HCT116 (cell line): Measurements from ENCODE around the gene PADI2. TPM values are rescaled to one million over a fixed set of nuclear protein-coding genes. Genes with fewer than 3 reads are reported as not detected.

ENCODE experiments used
- ATAC-seq: fragments of 200-7000 bp; cut with Tn5 transposase; 2 replicates; pipeline ENCODE4 v1.9.1; 2020; ENCODE audit warnings: mild to moderate bottlenecking, moderate library complexity
- BruUV-seq: library from RNA; stranded (reverse); fragments of 400-500 nt; replicated peaks from 2 replicates; lab custom pipeline; 2021; lab: Mats Ljungman, UMichigan
- CTCF ChIA-PET: fragments of 300-600 bp; sonication (Branson Sonifier 250); formaldehyde crosslinking; loops from one replicate; lab custom pipeline; 2021; ENCODE audit warnings: antibody characterized with exemption; lab: Charles Lee
- POLR2A ChIA-PET: fragments of 300-600, 350-600 bp; sonication (Branson Sonifier 250); formaldehyde crosslinking; loops from one replicate; lab custom pipeline; 2021; ENCODE audit warnings: antibody characterized with exemption; lab: Charles Lee
- RAD21 ChIA-PET, 2 experiments: fragments of 300-600 bp; sonication (Branson Sonifier 250); formaldehyde crosslinking; loops; one replicate each; lab custom pipeline; 2023; ENCODE audit warnings: low total read pairs in 2 of 2; ENCODE audit not compliant: uncharacterized antibody in 2 of 2, unreplicated experiment in 2 of 2, low non-redundant PET in 1 of 2; lab: Charles Lee
- DNase-seq: peaks from one replicate; pipeline ENCODE4 v3.0.0-alpha.2; 2010; ENCODE audit warnings: low read depth, low spot score
- H2AFZ ChIP-seq: fragments of 200-600 bp; shearing (Covaris generic), sonication (generic); 2 replicates; pipeline ENCODE4 v1.6.1; 2017; ENCODE audit warnings: low read depth, mixed run types, mixed read lengths, antibody characterized with exemption, low read length; ENCODE audit not compliant: poor library complexity, severe bottlenecking
- H3K27ac ChIP-seq: 2 replicates; pipeline ENCODE4 v1.5.1; 2012; ENCODE audit warnings: low read depth, low read length
- H3K27me3 ChIP-seq: fragments of 200-600 bp; sonication (generic); 2 replicates; pipeline ENCODE4 v1.6.1; 2016; ENCODE audit warnings: mixed run types, low read length, mixed read lengths; ENCODE audit not compliant: insufficient read depth
- H3K36me3 ChIP-seq, 2 experiments: fragments of 200-500 bp in 1 of 2; fragments of 200-600 bp in 1 of 2; sonication (Bioruptor generic) in 1 of 2; sonication (generic) in 1 of 2; 2 replicates each; pipeline versions ENCODE4 v1.5.1 to v1.6.1; 2014 to 2016; ENCODE audit warnings: low read length in 2 of 2, inconsistent platforms in 1 of 2, mixed read lengths in 1 of 2, mixed run types in 1 of 2; ENCODE audit not compliant: insufficient read depth in 2 of 2, control insufficient read depth in 1 of 2
- H3K4me1 ChIP-seq, 2 experiments: fragments of 200-600 bp in 1 of 2; sonication (generic) in 1 of 2; 2 replicates each; pipeline versions ENCODE4 v1.5.1 to v1.6.1; 2012 to 2017; ENCODE audit warnings: low read length in 2 of 2, inconsistent platforms in 1 of 2, mild to moderate bottlenecking in 1 of 2, mixed read lengths in 1 of 2, mixed run types in 1 of 2, moderate library complexity in 1 of 2; ENCODE audit not compliant: insufficient read depth in 2 of 2, control insufficient read depth in 1 of 2
- H3K4me2 ChIP-seq: fragments of 200-600 bp; sonication (generic); 2 replicates; pipeline ENCODE4 v1.6.1; 2017; ENCODE audit warnings: mixed run types, low read length, mixed read lengths
- H3K4me3 ChIP-seq, 2 experiments: fragments of 200-600 bp in 1 of 2; sonication (generic) in 1 of 2; replicated peaks in 1 of 2; 2 replicates each; pipeline ENCODE4 v1.5.1; 2011 to 2016; ENCODE audit warnings: low read length in 2 of 2, control low read depth in 1 of 2, low read depth in 1 of 2, mild to moderate bottlenecking in 1 of 2, mixed read lengths in 1 of 2, mixed run types in 1 of 2
- H3K79me2 ChIP-seq: fragments of 200-600 bp; sonication (generic); 2 replicates; pipeline ENCODE4 v1.6.1; 2017; ENCODE audit warnings: mild to moderate bottlenecking, mixed run types, low read length, moderate library complexity, mixed read lengths; ENCODE audit not compliant: insufficient read depth
- H3K9ac ChIP-seq: fragments of 200-600 bp; sonication (generic); 2 replicates; pipeline ENCODE4 v1.6.1; 2016; ENCODE audit warnings: low read length, mixed read lengths
- H3K9me2 ChIP-seq: fragments of 200-600 bp; sonication (generic), shearing (Covaris generic); 2 replicates; pipeline ENCODE4 v1.6.1; 2017; ENCODE audit warnings: mixed run types, mild to moderate bottlenecking, moderate library complexity; ENCODE audit not compliant: insufficient read depth
- H3K9me3 ChIP-seq, 2 experiments: fragments of 200-500 bp in 1 of 2; fragments of 200-600 bp in 1 of 2; sonication (Bioruptor generic) in 1 of 2; sonication (generic) in 1 of 2; 2 replicates each; pipeline ENCODE4 v1.6.1; 2014 to 2017; ENCODE audit warnings: low read length in 2 of 2, mixed read lengths in 2 of 2, inconsistent platforms in 1 of 2, low read depth in 1 of 2, mild to moderate bottlenecking in 1 of 2, mixed run types in 1 of 2, moderate library complexity in 1 of 2; ENCODE audit not compliant: control insufficient read depth in 1 of 2, insufficient read depth in 1 of 2
- H4K20me1 ChIP-seq: fragments of 200-600 bp; sonication (generic), shearing (Covaris generic); 2 replicates; pipeline ENCODE4 v1.6.1; 2017; ENCODE audit warnings: mixed run types, mild to moderate bottlenecking, moderate library complexity; ENCODE audit not compliant: insufficient read depth
- ATF3 ChIP-seq: IDR thresholded peaks from 2 replicates; pipeline ENCODE4 v1.6.1; 2012
- CBX3 ChIP-seq: IDR thresholded peaks from 2 replicates; pipeline ENCODE4 v1.6.1; 2012; ENCODE audit warnings: low read depth
- CEBPB ChIP-seq: IDR thresholded peaks from 2 replicates; pipeline ENCODE4 v1.6.1; 2012; ENCODE audit warnings: low read depth
- EGR1 ChIP-seq: IDR thresholded peaks from 2 replicates; pipeline ENCODE4 v1.6.1; 2012; ENCODE audit warnings: low read depth
- ELF1 ChIP-seq: IDR thresholded peaks from 2 replicates; pipeline ENCODE4 v1.6.1; 2012; ENCODE audit warnings: low read depth, borderline replicate concordance
- EZH2 ChIP-seq: fragments of 200-600 bp; sonication (generic); IDR thresholded peaks from 2 replicates; pipeline ENCODE4 v1.6.1; 2017; ENCODE audit warnings: antibody characterized with exemption, mixed run types
- FOSL1 ChIP-seq: IDR thresholded peaks from 2 replicates; pipeline ENCODE4 v1.6.1; 2012; ENCODE audit warnings: low read depth
- POLR2A ChIP-seq: IDR thresholded peaks from 2 replicates; pipeline ENCODE4 v1.7.0; 2011; ENCODE audit warnings: borderline replicate concordance; ENCODE audit not compliant: insufficient read depth, insufficient read length; ENCODE audit errors: extremely low read depth
- POLR2AphosphoS5 ChIP-seq: IDR thresholded peaks from 2 replicates; pipeline ENCODE4 v1.6.1; 2011; ENCODE audit warnings: mild to moderate bottlenecking, low read depth, low read length, moderate library complexity
- ZNF274 ChIP-seq: fragments of 200-500 bp; sonication (Bioruptor generic); IDR thresholded peaks from 2 replicates; pipeline ENCODE4 v1.6.1; 2014; ENCODE audit warnings: mild to moderate bottlenecking, low read depth, low read length, inconsistent platforms
- intact Hi-C: fragments of 100-400 bp; cut with micrococcal nuclease; formaldehyde crosslinking; loops from 2 replicates; pipeline ENCODE4 v1.10.0; 2022
- total RNA-seq: library from RNA; stranded (reverse); gene quantifications from one replicate; pipeline ENCODE4 v1.2.1, GENCODE V29; 2021; ENCODE audit not compliant: unreplicated experiment
- TF ChIP-seq, protein P1 (sequence below): IDR thresholded peaks from 2 replicates; pipeline ENCODE4 v1.6.1; 2012; ENCODE audit warnings: low read depth

Gene PADI2
- total RNA-seq, 1 experiment from 2014 or later, result 2.7 TPM

DNA sequence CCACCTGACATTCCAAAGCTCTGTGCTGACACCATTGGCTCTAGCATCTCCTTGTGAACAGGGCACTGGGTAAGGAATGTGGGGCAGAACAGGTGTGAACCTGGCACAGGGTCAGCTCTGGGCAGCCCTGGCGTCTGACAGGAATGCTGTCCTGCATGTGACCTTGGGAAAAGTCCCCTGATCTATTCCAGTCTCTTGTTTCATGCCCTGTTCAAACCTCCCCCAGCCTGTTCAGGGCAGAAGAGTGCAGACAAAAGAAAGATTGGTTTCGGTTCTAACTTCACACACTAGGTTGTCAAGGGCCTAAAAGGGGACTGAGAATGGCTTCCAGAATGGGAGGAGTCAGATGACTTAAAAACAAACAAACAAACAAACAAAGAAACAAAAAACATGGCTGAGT lies 37.8 kb downstream of the PADI2 start:
- intact Hi-C loops, result no loop called here
- DNase-seq, result no peak
- ChIA-PET POLR2A (no interaction called here), RAD21 (no interaction called here), CTCF (no interaction called here)
- Histone ChIP-seq H4K20me1 (no peaks in the 10 kb centered on the region), H3K79me2 (no peaks in the 10 kb centered on the region), H3K4me3 (no peak overlapping the region), H3K4me1 (no peaks in the 10 kb centered on the region), H3K9me3 (no peaks in the 10 kb centered on the region; a peak in 1 of 4 replicates), H3K36me3 (no peaks in the 10 kb centered on the region), H3K27ac (no peak overlapping the region), H3K9me2 (no peaks in the 10 kb centered on the region), H3K9ac (no peak overlapping the region), H2AFZ (no peak overlapping the region), H3K4me2 (no peak overlapping the region), H3K27me3 (no peaks in the 10 kb centered on the region)
- no peak for TF ChIP-seq CBX3
- no peak for TF ChIP-seq EGR1
- TF ChIP-seq ELF1, result no peak
- no peak for TF ChIP-seq ATF3
- no peak for TF ChIP-seq ZNF274
- no peak for TF ChIP-seq EZH2
- TF ChIP-seq CEBPB, result no peak
- no peak for TF ChIP-seq POLR2AphosphoS5
- no peak for TF ChIP-seq FOSL1
- TF ChIP-seq POLR2A, result no peak
- TF ChIP-seq, protein P1, sequence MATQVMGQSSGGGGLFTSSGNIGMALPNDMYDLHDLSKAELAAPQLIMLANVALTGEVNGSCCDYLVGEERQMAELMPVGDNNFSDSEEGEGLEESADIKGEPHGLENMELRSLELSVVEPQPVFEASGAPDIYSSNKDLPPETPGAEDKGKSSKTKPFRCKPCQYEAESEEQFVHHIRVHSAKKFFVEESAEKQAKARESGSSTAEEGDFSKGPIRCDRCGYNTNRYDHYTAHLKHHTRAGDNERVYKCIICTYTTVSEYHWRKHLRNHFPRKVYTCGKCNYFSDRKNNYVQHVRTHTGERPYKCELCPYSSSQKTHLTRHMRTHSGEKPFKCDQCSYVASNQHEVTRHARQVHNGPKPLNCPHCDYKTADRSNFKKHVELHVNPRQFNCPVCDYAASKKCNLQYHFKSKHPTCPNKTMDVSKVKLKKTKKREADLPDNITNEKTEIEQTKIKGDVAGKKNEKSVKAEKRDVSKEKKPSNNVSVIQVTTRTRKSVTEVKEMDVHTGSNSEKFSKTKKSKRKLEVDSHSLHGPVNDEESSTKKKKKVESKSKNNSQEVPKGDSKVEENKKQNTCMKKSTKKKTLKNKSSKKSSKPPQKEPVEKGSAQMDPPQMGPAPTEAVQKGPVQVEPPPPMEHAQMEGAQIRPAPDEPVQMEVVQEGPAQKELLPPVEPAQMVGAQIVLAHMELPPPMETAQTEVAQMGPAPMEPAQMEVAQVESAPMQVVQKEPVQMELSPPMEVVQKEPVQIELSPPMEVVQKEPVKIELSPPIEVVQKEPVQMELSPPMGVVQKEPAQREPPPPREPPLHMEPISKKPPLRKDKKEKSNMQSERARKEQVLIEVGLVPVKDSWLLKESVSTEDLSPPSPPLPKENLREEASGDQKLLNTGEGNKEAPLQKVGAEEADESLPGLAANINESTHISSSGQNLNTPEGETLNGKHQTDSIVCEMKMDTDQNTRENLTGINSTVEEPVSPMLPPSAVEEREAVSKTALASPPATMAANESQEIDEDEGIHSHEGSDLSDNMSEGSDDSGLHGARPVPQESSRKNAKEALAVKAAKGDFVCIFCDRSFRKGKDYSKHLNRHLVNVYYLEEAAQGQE, result no peak
- ATAC-seq, result no peak
- BruUV-seq, result no TSS peak
